MCF 10A (cell line): Measurements from ENCODE around the gene SEMA3F. TPM values are rescaled to one million over a fixed set of nuclear protein-coding genes. Genes with fewer than 3 reads are reported as not detected.
A peak's percentile ranks its signal among the peaks of the same experiment; 100 is the strongest.

Experiments
- BruUV-seq: library from RNA; stranded (reverse); fragments of 400-500 nt; replicated peaks from 2 replicates; lab custom pipeline; 2021; lab: Mats Ljungman, UMichigan
- CTCF ChIA-PET: fragments of 300-600 bp; sonication (Branson Sonifier 250); formaldehyde crosslinking; extraction: SDS; loops from one replicate; lab custom pipeline; 2021; ENCODE audit warnings: antibody characterized with exemption, inconsistent platforms; lab: Yijun Ruan, JAX
- POLR2A ChIA-PET: fragments of 300-600, 350-650 bp; sonication (Branson Sonifier 250); formaldehyde crosslinking; extraction: SDS; loops from one replicate; lab custom pipeline; 2020; ENCODE audit warnings: antibody characterized with exemption, inconsistent platforms; lab: Yijun Ruan, JAX
- DNase-seq: peaks from one replicate; pipeline ENCODE4 v3.0.0-alpha.2; 2018; ENCODE audit not compliant: unreplicated experiment
- H3K27ac Mint-ChIP-seq: one replicate; pipeline ENCODE4 v1.8.0; 2022; ENCODE audit warnings: mild to moderate bottlenecking, low read depth, mixed read lengths; ENCODE audit not compliant: unreplicated experiment
- H3K27me3 Mint-ChIP-seq: one replicate; pipeline ENCODE4 v1.8.0; 2022; ENCODE audit warnings: mixed read lengths; ENCODE audit not compliant: insufficient read depth, unreplicated experiment
- H3K36me3 Mint-ChIP-seq: one replicate; pipeline ENCODE4 v1.8.0; 2022; ENCODE audit warnings: mild to moderate bottlenecking, moderate library complexity, mixed read lengths; ENCODE audit not compliant: insufficient read depth, unreplicated experiment
- H3K4me1 Mint-ChIP-seq: one replicate; pipeline ENCODE4 v1.8.0; 2022; ENCODE audit warnings: mixed read lengths; ENCODE audit not compliant: insufficient read depth, unreplicated experiment
- H3K4me3 Mint-ChIP-seq: one replicate; pipeline ENCODE4 v1.8.0; 2022; ENCODE audit warnings: mild to moderate bottlenecking, moderate library complexity, mixed read lengths; ENCODE audit not compliant: unreplicated experiment
- H3K9me3 Mint-ChIP-seq: one replicate; pipeline ENCODE4 v1.8.0; 2022; ENCODE audit warnings: mixed read lengths; ENCODE audit not compliant: unreplicated experiment
- intact Hi-C: fragments of 100-400 bp; cut with micrococcal nuclease; formaldehyde crosslinking; loops from 2 replicates; pipeline ENCODE4 v1.14.1; 2022
- total RNA-seq: library from RNA; stranded (reverse); gene quantifications from 2 replicates; pipeline ENCODE4 v1.2.3, GENCODE V29; 2022
- TF ChIP-seq, protein P1 (sequence below): fragments of 200-600 bp; IDR thresholded peaks from one replicate; pipeline ENCODE4 v1.8.0; 2022; ENCODE audit warnings: antibody characterized with exemption, mild to moderate bottlenecking; ENCODE audit not compliant: unreplicated experiment

Gene SEMA3F
- total RNA-seq, 1 experiment from 2014 or later = 34.6 TPM

DNA sequence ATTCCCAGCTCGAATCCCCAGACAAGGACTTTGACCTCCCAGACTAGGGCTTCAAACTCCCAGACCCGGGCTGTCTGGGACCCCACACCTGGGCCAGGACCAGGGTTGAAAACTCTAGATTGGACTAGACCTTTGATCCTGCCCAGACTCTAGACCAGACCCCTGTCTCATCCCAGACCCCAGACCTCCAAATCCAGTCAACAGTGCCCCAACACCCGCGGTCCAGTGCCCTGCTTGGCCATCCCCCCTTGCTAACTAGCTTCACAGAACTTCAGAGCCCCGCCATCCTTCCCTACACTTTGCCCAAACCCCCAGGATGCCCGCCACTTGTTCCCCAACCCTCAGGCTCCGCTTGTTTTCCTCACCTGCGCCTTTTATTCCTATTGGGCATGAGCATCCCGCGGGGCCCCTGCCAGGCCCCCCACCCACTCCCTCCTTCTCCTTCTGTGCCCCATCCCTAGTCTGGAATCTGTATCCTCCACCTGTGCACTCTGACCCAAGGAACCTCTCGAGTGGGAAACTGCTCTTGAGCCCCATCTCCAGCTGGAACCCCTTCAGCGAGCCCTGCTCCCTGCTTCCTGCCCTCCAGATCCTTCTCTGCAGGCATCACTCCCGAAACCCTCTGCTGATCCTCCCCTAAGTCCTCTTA, 81.5 kb downstream of the SEMA3F start:
- TSS peak; percentile 48 for BruUV-seq
- DNase-seq = no peak
- peak overlapping the region; percentile 83 for H3K27ac Mint-ChIP-seq
- POLR2A ChIA-PET = interaction anchor here (0.6 to 4.8 kb wide), 14 partner anchors 10 to 116 kb away, joined by 3 to 102 read pairs (median 4); partner anchors contain the start of genes HYAL3, IFRD2, NAA80 and TUSC2
- TF ChIP-seq, protein P1, sequence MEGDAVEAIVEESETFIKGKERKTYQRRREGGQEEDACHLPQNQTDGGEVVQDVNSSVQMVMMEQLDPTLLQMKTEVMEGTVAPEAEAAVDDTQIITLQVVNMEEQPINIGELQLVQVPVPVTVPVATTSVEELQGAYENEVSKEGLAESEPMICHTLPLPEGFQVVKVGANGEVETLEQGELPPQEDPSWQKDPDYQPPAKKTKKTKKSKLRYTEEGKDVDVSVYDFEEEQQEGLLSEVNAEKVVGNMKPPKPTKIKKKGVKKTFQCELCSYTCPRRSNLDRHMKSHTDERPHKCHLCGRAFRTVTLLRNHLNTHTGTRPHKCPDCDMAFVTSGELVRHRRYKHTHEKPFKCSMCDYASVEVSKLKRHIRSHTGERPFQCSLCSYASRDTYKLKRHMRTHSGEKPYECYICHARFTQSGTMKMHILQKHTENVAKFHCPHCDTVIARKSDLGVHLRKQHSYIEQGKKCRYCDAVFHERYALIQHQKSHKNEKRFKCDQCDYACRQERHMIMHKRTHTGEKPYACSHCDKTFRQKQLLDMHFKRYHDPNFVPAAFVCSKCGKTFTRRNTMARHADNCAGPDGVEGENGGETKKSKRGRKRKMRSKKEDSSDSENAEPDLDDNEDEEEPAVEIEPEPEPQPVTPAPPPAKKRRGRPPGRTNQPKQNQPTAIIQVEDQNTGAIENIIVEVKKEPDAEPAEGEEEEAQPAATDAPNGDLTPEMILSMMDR = no peak
- intact Hi-C loops = loop anchor here (1.0 kb wide), 1 partner anchor 10 kb away; no protein-coding TSS in a partner anchor
- CTCF ChIA-PET = interaction anchor here (1.0 to 4.3 kb wide), 3 partner anchors 9 to 12 kb away, joined by 6 to 36 read pairs (median 30); no protein-coding TSS in a partner anchor
- H3K27me3 Mint-ChIP-seq = no peaks in the 10 kb centered on the region
- H3K36me3 Mint-ChIP-seq = peaks cover 14% of the 10 kb centered on the region
- H3K9me3 Mint-ChIP-seq = no peaks in the 10 kb centered on the region
- H3K4me3 Mint-ChIP-seq = peak overlapping the region; percentile 98
- peaks cover 48% of the 10 kb centered on the region for H3K4me1 Mint-ChIP-seq

DNA sequence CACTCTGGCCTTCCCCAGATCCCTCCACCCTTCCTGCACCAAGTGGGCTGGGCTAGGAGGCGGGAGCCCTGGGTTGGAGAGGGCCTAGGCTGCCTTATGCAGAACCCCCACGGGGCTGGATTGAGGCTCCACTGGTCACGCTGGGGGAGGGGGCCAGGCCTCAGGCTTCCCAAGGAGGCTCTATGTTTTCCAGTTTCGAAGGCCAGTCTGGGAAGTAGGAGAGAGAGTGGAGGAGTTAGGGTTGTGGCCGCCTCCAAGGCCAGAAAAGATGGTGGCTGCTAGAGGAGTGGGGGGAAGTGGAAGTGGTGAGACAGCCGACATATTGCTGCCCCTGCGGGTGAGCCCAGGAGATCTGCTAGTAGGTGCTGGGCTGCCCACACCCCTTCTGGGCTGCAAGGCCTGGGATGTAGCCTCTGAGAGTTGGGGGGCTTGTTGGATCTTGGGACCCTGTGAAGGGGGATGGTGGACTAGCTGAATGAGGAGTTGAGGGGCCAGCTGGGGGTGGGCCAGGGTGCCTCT, 82.1 kb downstream of the SEMA3F start:
- Mint-ChIP-seq H3K27ac (peak overlapping the region; percentile 83), H3K4me1 (peaks cover 48% of the 10 kb centered on the region), H3K9me3 (no peaks in the 10 kb centered on the region), H3K36me3 (peaks cover 14% of the 10 kb centered on the region), H3K27me3 (no peaks in the 10 kb centered on the region), H3K4me3 (peak overlapping the region; percentile 98)
- ChIA-PET POLR2A (interaction anchor here (0.6 to 4.8 kb wide), 9 partner anchors 10 to 99 kb away, joined by 3 to 102 read pairs (median 5); partner anchors contain the start of genes IFRD2 and TUSC2), CTCF (interaction anchor here (0.6 to 4.3 kb wide), 4 partner anchors 10 to 87 kb away, joined by 3 to 36 read pairs (median 16); no protein-coding TSS in a partner anchor)
- BruUV-seq = no TSS peak
- TF ChIP-seq, protein P1 = no peak
- DNase-seq = peak; percentile 46
- intact Hi-C loops = no loop called here

DNA sequence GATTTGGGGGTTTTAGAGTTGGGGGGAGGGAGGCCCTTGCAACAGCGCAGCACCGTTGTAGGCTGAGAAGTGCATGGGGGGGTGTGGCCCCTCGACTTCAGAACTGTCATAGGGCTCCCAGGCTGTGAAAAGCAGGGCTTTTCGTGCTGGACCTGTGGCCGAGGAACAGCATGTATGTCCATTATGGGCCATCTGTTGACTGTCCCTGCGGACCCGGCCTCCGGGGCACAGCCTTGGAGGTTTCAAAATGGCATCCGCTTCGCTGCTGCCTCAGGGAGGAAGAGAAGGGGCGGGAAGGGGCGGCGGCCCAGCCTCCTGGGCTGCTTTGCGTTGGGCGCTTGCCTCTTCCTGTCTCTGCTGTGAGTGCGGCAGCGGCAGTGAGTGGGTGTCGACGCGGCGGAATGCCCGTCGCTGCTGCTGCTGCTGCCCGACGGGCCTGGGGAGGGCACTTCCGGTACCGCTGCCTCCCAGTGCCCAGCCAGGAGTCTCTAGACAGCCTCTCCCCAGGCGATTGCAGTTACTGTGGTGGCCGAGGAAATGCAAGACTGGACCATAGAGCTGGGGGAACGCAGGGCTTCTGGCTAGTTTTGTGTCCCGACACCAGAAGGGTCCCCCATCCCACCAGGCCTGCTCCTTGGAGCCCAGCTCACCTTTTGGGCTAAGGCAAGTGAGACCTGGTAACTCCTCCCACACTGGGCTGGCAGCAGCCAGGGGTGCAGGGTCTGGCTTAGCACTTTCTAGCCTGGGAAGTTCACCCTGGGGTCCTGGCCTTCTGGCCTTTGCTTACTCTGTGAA, 82.8 kb downstream of the SEMA3F start:
- Mint-ChIP-seq H3K4me3 (peak overlapping the region; percentile 98), H3K27ac (peak overlapping the region; percentile 83), H3K27me3 (no peaks in the 10 kb centered on the region), H3K36me3 (peaks cover 14% of the 10 kb centered on the region), H3K4me1 (peaks cover 49% of the 10 kb centered on the region), H3K9me3 (no peaks in the 10 kb centered on the region)
- ChIA-PET POLR2A (interaction anchor here (0.6 to 4.8 kb wide), 10 partner anchors 10 to 1737 kb away, joined by 3 to 102 read pairs (median 4); partner anchors contain the start of genes ABHD14A, HYAL3, NAA80 and TUSC2), CTCF (interaction anchor here (0.6 to 4.3 kb wide), 7 partner anchors 9 to 86 kb away, joined by 3 to 36 read pairs (median 3); no protein-coding TSS in a partner anchor)
- intact Hi-C loops = no loop called here
- no TSS peak for BruUV-seq
- peak; percentile 88 for DNase-seq
- TF ChIP-seq, protein P1 = no peak
